Posterior cingulate gyrus (tissue), 11 donors: ENCODE measurements around the gene CES4A.
"Not testable (repeated sequence)": the region's sequence is repeated elsewhere in the genome, so short reads cannot be mapped to it uniquely, and the experiment has no call there.

Source experiments
- DNase-seq, 10 donors: peaks; one replicate each; pipeline versions ENCODE4 v3.0.0 to v3.0.0-alpha.2; 2020 to 2021; ENCODE audit warnings: mixed read lengths in 3 of 10
- intact Hi-C: fragments of 100-400 bp; cut with DNase I; formaldehyde crosslinking; loops from one replicate; pipeline ENCODE4 v1.15.1; 2023

Gene CES4A

GRCh38 chr16:66977341-66978113, 10.9 kb upstream of the CES4A start:
- peak; percentile 80 to 99 (median 94) for DNase-seq
- intact Hi-C loops, result loop anchor here (1.0 to 2.0 kb wide), 3 partner anchors 37 to 178 kb away; no protein-coding TSS in a partner anchor

GRCh38 chr16:66979011-66979717, 9.2 kb upstream of the CES4A start:
- intact Hi-C loops, result no loop called here
- DNase-seq, result peak in 3 of 10 donors; percentile 37 to 85 (median 72)

- DNase-seq, result no peak
- intact Hi-C loops, result no loop called here
These were observed 5.4 kb upstream of the CES4A start for GRCh38 chr16:66983033-66983432.

- no peak for DNase-seq
- intact Hi-C loops, result no loop called here
These were observed 3.5 kb upstream of the CES4A start for GRCh38 chr16:66984892-66985311.

GRCh38 chr16:66986559-66986958, 1.8 kb upstream of the CES4A start:
- no peak for DNase-seq
- intact Hi-C loops, result no loop called here

- no peak for DNase-seq
- intact Hi-C loops, result no loop called here
These were observed 3.2 kb downstream of the CES4A start for GRCh38 chr16:66991545-66992077.

GRCh38 chr16:66993558-66993957, 5.2 kb downstream of the CES4A start:
- intact Hi-C loops, DNase-seq: not testable (repeated sequence)

GRCh38 chr16:66996324-66996982, 8.1 kb downstream of the CES4A start:
- intact Hi-C loops, result no loop called here
- peak in 9 of 10 donors; percentile 39 to 95 (median 73) for DNase-seq

GRCh38 chr16:66996983-66997358, 8.6 kb downstream of the CES4A start:
- DNase-seq, result no peak

GRCh38 chr16:67000384-67001351, 12.3 kb downstream of the CES4A start:
- DNase-seq, result peak; percentile 55 to 96 (median 76)
- intact Hi-C loops, result no loop called here

More at GRCh38 chr16:66996983-66997358, 8.6 kb downstream of the CES4A start:
- intact Hi-C loops, result no loop called here

- DNase-seq, result peak in 1 of 10 donors; percentile 35
- intact Hi-C loops, result no loop called here
These were observed 13.3 kb downstream of the CES4A start for GRCh38 chr16:67001726-67002125.

- DNase-seq, result peak in 1 of 10 donors; percentile 17
- intact Hi-C loops, result no loop called here
These were observed 18.7 kb downstream of the CES4A start for GRCh38 chr16:67006930-67007658.

- peak in 2 of 10 donors; percentile 4 to 39 for DNase-seq
- intact Hi-C loops, result no loop called here
These were observed 20.8 kb downstream of the CES4A start for GRCh38 chr16:67009158-67009557.

GRCh38 chr16:67011274-67011673, 22.9 kb downstream of the CES4A start:
- intact Hi-C loops, result no loop called here

GRCh38 chr16:67013233-67013822, 24.9 kb downstream of the CES4A start:
- DNase-seq, result peak in 9 of 10 donors; percentile 13 to 91 (median 55)

More at GRCh38 chr16:67011274-67011673, 22.9 kb downstream of the CES4A start:
- DNase-seq, result peak in 2 of 10 donors; percentile 27 to 39

GRCh38 chr16:67013823-67014633, 25.6 kb downstream of the CES4A start:
- peak; percentile 42 to 95 (median 72) for DNase-seq
- intact Hi-C loops, result loop anchor here (2.0 kb wide), 1 partner anchor 37 kb away; no protein-coding TSS in a partner anchor

More at GRCh38 chr16:67013233-67013822, 24.9 kb downstream of the CES4A start:
- intact Hi-C loops, result no loop called here

- DNase-seq, result peak in 2 of 10 donors; percentile 39 to 54
- intact Hi-C loops, result loop anchor here (2.0 to 5.0 kb wide), 3 partner anchors 38 to 143 kb away; partner anchors contain the start of genes FBXL8 and TRADD
These were observed 26.4 kb downstream of the CES4A start for GRCh38 chr16:67014634-67015312.
